ENCODE measurements around the gene KATNAL1.
A peak's percentile ranks its signal among the peaks of the same experiment; 100 is the strongest.
"Not testable (repeated sequence)": the region's sequence is repeated elsewhere in the genome, so short reads cannot be mapped to it uniquely, and the experiment has no call there.

KATNAL1 gene

GRCh38 chr13:30276178-30276577, 31.2 kb downstream of the KATNAL1 start:
- no peak overlapping the region for H3K4me3 ChIP-seq

GRCh38 chr13:30274083-30274482, 33.3 kb downstream of the KATNAL1 start:
- Histone ChIP-seq H3K4me2 (no peak overlapping the region), H4K20me1 (no peaks in the 10 kb centered on the region), H3K36me3 (peaks cover 41% of the 10 kb centered on the region), H3K9me3 (peaks cover 11% of the 10 kb centered on the region), H3K9ac (no peak overlapping the region), H3K27me3 (no peaks in the 10 kb centered on the region), H3K27ac (no peak overlapping the region), H3K4me1 (peaks cover 9% of the 10 kb centered on the region), H3K4me3 (no peak overlapping the region)
- no peak for TF ChIP-seq Cebpa-rat (IDR thresholded peaks at IDR 0.05)

More at GRCh38 chr13:30276178-30276577, 31.2 kb downstream of the KATNAL1 start:
- Histone ChIP-seq H3K9ac (no peak overlapping the region), H3K27me3 (no peaks in the 10 kb centered on the region), H3K4me2 (no peak overlapping the region), H3K27ac (no peak overlapping the region), H3K36me3 (peaks cover 44% of the 10 kb centered on the region), H4K20me1 (no peaks in the 10 kb centered on the region), H3K4me1 (peaks cover 9% of the 10 kb centered on the region), H3K9me3 (peaks cover 7% of the 10 kb centered on the region)
- TF ChIP-seq Cebpa-rat (IDR thresholded peaks at IDR 0.05): no peak

- H3K9me3 ChIP-seq: peaks cover 18% of the 10 kb centered on the region
- not testable (repeated sequence) for H3K27ac ChIP-seq, H3K4me3 ChIP-seq, H3K9ac ChIP-seq, H4K20me1 ChIP-seq, H3K27me3 ChIP-seq, H3K4me2 ChIP-seq, H3K4me1 ChIP-seq
- peaks cover 40% of the 10 kb centered on the region for H3K36me3 ChIP-seq
Observed at GRCh38 chr13:30270035-30270434, 37.3 kb downstream of the KATNAL1 start.

GRCh38 chr13:30268673-30269072, 38.7 kb downstream of the KATNAL1 start:
- Histone ChIP-seq H3K4me2 (no peak overlapping the region), H3K27ac (no peak overlapping the region), H3K4me3 (no peak overlapping the region), H3K27me3 (no peaks in the 10 kb centered on the region), H3K4me1 (no peaks in the 10 kb centered on the region), H3K9me3 (peaks cover 18% of the 10 kb centered on the region), H4K20me1 (no peaks in the 10 kb centered on the region), H3K36me3 (peaks cover 29% of the 10 kb centered on the region), H3K9ac (no peak overlapping the region)
- TF ChIP-seq Cebpa-rat (IDR thresholded peaks at IDR 0.05): no peak

GRCh38 chr13:30266756-30267155, 40.6 kb downstream of the KATNAL1 start:
- Histone ChIP-seq H3K36me3 (peaks cover 16% of the 10 kb centered on the region), H3K27me3 (no peaks in the 10 kb centered on the region), H3K4me1 (no peaks in the 10 kb centered on the region), H3K9me3 (peaks cover 17% of the 10 kb centered on the region), H3K27ac (no peak overlapping the region), H4K20me1 (no peaks in the 10 kb centered on the region), H3K4me3 (no peak overlapping the region), H3K9ac (no peak overlapping the region), H3K4me2 (no peak overlapping the region)
- no peak for TF ChIP-seq Cebpa-rat (IDR thresholded peaks at IDR 0.05)

GRCh38 chr13:30259149-30259733, 48.1 kb downstream of the KATNAL1 start:
- H3K4me3 ChIP-seq, H4K20me1 ChIP-seq, H3K36me3 ChIP-seq, H3K9me3 ChIP-seq, H3K9ac ChIP-seq, H3K27me3 ChIP-seq: not testable (repeated sequence)
- Histone ChIP-seq H3K4me1 (peaks cover 49% of the 10 kb centered on the region), H3K27ac (peak overlapping the region; percentile 41), H3K4me2 (peak overlapping the region; percentile 85; the same call in 1 of the 2 replicates)

GRCh38 chr13:30257468-30258099, 49.8 kb downstream of the KATNAL1 start:
- peak overlapping the region; percentile 85 for H3K4me2 ChIP-seq
- H3K27ac ChIP-seq: peak overlapping the region; percentile 88

GRCh38 chr13:30256713-30257467, 50.5 kb downstream of the KATNAL1 start:
- Histone ChIP-seq H3K4me3 (peak overlapping the region; percentile 42), H3K27ac (peak overlapping the region; percentile 88), H4K20me1 (no peaks in the 10 kb centered on the region), H3K36me3 (peaks cover 20% of the 10 kb centered on the region), H3K9me3 (peaks cover 6% of the 10 kb centered on the region), H3K4me1 (peaks cover 60% of the 10 kb centered on the region), H3K4me2 (peak overlapping the region; percentile 85), H3K27me3 (no peaks in the 10 kb centered on the region), H3K9ac (peak overlapping the region; percentile 73)
- no peak for TF ChIP-seq Cebpa-rat (IDR thresholded peaks at IDR 0.05)

More at GRCh38 chr13:30257468-30258099, 49.8 kb downstream of the KATNAL1 start:
- H4K20me1 ChIP-seq: no peaks in the 10 kb centered on the region
- no peaks in the 10 kb centered on the region for H3K27me3 ChIP-seq
- peaks cover 6% of the 10 kb centered on the region for H3K9me3 ChIP-seq
- H3K4me3 ChIP-seq: peak overlapping the region; percentile 42
- H3K36me3 ChIP-seq: peaks cover 20% of the 10 kb centered on the region
- H3K9ac ChIP-seq: peak overlapping the region; percentile 73
- TF ChIP-seq Cebpa-rat (IDR thresholded peaks at IDR 0.05): no peak
- peaks cover 53% of the 10 kb centered on the region for H3K4me1 ChIP-seq

GRCh38 chr13:30255696-30256095, 51.7 kb downstream of the KATNAL1 start:
- Histone ChIP-seq H4K20me1 (no peaks in the 10 kb centered on the region), H3K4me1 (peaks cover 67% of the 10 kb centered on the region), H3K4me2 (peak overlapping the region; percentile 17; the same call in 1 of the 2 replicates), H3K4me3 (no peak overlapping the region), H3K36me3 (peaks cover 26% of the 10 kb centered on the region), H3K27ac (peak overlapping the region; percentile 0; the same call in 1 of the 2 replicates), H3K9ac (no peak overlapping the region), H3K9me3 (peaks cover 14% of the 10 kb centered on the region), H3K27me3 (no peaks in the 10 kb centered on the region)
- no peak for TF ChIP-seq Cebpa-rat (IDR thresholded peaks at IDR 0.05)

GRCh38 chr13:30253830-30254229, 53.5 kb downstream of the KATNAL1 start:
- H3K36me3 ChIP-seq: peaks cover 42% of the 10 kb centered on the region
- TF ChIP-seq Cebpa-rat (IDR thresholded peaks at IDR 0.05): no peak
- H3K4me3 ChIP-seq: no peak overlapping the region
- no peaks in the 10 kb centered on the region for H3K27me3 ChIP-seq
- H3K4me1 ChIP-seq: peaks cover 56% of the 10 kb centered on the region
- H3K9me3 ChIP-seq: peaks cover 24% of the 10 kb centered on the region
- no peaks in the 10 kb centered on the region for H4K20me1 ChIP-seq
- H3K27ac ChIP-seq: no peak overlapping the region
- H3K4me2 ChIP-seq: no peak overlapping the region
- H3K9ac ChIP-seq: no peak overlapping the region
